Endometrial microvascular endothelial cells (primary cell): ENCODE results near the gene TACC2. TPM values are rescaled to one million over a fixed set of nuclear protein-coding genes. Genes with fewer than 3 reads are reported as not detected.

Experiments used
- in situ Hi-C: cut with HindIII; loops from 2 replicates; pipeline ENCODE4 v1.10.0; 2017; ENCODE audit warnings: low sequenced_read_pairs, low pct_unique_long_range_greater_than_20kb; ENCODE audit errors: inconsistent ontology term
- total RNA-seq: library from RNA; depleted of rRNA; stranded (reverse); fragments of >200 nt; gene quantifications from one replicate; pipeline ENCODE4 v1.2.3, GENCODE V29; 2015; ENCODE audit errors: inconsistent ontology term

TACC2 gene
- total RNA-seq, 1 donor from 2014 or later: 21.9 TPM

DNA sequence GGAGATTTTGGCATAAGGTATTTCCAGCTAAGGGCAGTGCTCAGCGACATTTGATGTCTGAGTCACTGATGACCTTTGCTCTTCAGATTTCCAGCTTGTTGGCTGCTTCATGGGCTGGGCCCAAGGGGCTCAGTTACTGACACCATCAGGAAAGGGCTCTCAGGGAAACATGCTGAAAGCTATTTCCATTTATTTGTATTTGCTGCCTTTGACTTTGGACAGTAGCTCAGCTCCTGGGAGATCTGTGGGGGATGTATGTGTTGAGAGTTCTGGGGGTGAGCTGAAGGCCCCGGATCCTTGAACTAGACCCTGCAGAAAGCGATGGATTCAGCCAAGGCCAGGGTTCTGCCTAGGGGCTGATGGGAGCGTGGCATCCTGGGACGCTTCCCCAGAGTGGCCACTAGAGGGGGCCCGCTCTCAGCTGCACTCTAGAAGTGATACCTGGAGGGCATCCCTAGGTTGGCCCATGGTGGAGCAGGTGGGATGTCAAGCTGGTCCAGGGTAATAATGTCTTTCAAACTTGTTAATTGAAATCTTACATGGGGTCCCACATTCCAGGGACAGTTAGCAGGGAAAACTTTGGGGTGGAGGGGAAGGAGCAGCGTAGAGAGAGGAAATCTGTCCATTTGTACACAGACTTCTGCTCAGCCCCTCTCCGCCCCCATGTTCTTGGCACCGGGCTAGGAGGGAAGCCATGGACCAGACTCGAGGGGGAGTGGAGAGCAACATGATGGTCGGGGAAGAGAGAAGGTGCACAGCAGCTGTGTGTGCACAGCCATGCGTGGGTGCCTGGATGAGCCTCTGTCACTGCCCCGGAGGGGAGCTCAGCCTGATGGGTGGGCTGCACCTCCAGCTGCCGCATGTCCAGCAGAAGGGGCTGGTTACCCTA lies 279.1 kb downstream of the TACC2 start:
- in situ Hi-C loops: no loop called here

GRCh38 chr10:122269059-122269687 lies 280.2 kb downstream of the TACC2 start:
- in situ Hi-C loops: no loop called here

DNA sequence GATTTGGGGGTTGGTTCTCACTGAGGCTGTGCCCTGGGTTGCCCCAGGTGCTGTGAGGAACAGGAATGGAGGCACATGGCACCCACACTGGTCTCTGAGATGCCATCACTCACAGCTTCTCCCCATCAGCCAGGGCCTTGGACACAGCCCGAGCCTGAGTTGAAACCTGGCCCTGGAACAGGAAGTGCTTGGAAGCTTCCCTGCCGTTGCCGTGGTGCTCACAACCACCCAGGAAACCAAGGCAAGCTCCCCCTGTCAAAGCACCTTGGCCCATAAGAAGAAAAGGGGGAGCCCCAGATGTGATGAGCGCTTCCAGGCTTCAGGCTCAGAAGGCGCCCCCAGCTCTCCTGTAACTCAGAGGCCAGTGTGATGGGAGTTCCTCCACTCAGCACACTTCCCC lies 282.1 kb downstream of the TACC2 start, which contains the start of gene BTBD16:
Gene BTBD16 (plus strand): TSS at position 221 of the 400 bp plus-strand sequence. CDS start 3,786 bp downstream, outside the sequence.
- in situ Hi-C loops: no loop called here

- in situ Hi-C loops: no loop called here
Observed at GRCh38 chr10:122273966-122274545, 285.1 kb downstream of the TACC2 start.

GRCh38 chr10:122276611-122277208 lies 287.7 kb downstream of the TACC2 start:
- in situ Hi-C loops: no loop called here

DNA sequence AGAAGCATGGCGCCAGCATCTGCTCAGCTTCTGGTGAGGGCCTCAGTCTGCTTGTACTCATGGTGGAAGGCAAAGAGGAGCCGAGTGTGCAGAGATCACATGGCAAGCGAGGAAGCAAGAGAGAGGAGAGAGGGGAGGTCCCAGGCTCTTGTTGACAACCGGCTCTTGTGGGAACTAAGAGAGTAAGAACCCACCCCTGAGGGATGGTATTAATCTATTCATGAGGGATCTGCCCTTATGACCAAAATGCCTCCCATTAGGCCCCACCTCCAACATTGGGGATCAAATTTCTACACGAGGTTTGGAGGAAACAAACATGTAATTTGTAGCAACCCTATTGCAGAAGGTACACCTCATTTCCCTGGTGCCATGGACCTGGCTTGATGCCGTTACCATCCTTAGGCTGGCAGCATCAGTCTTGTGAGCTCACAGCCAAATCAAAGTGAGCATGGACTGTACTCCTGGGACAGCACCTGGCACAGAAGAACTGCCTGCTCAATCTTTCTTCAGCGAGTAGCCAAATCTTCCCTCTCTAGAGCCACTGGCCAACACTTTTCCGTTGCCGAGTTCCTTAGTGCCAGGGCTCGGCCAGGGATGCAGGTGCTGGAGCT lies 288.7 kb downstream of the TACC2 start:
- in situ Hi-C loops: no loop called here

DNA sequence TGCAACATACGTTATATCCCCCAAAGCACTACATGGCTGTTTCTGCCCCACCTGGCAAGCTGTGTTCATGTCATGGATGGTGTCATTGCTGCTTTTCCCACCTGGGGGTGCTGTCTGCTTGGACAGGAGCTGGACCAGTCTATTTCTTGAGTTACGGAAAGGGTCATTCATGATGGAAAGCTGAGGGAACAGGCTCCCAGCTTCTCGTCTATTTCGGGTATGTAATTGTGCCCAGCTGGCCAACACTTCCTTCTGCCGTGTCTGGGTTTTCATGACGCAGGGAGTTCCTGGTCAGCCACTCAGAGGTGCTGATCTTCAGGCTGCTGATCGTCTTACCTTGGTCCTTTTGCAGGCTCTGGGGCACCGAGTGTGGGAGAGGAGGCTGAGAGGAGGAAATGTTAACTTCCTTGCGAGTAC lies 290.8 kb downstream of the TACC2 start:
- in situ Hi-C loops: no loop called here

GRCh38 chr10:122280156-122280555 lies 291.2 kb downstream of the TACC2 start:
- in situ Hi-C loops: no loop called here

DNA sequence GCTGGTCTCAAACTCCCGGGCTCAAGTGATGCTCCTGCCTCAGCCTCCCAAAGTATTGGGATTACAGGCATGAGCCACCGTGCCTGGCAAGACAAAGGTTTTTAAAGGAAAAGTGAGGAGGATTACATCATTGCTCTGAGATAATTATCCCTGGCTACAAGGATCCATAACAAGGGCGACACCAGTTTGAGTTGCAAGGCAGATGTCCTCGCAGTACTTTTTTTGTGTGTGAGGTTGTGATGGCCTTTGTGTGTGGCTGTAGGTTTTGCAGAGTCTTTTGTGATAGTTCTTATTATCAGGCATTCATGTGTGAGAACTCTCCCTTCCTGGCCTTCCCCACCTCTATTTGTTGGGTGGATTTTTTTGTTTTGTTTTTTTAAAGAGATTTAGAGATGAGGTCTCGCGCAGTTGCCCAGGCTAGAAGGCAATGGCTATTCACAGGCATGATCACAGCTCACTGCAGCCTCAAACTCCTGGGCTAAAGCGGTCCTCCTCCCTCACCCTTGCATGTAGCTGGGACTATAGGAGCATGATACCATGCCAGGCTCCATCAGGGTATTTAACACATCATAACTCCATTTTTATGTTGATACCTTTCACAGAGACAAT lies 292.2 kb downstream of the TACC2 start:
- in situ Hi-C loops: no loop called here

- in situ Hi-C loops: no loop called here
Observed at GRCh38 chr10:122281751-122282150, 292.8 kb downstream of the TACC2 start.

GRCh38 chr10:122282253-122282671 lies 293.3 kb downstream of the TACC2 start:
- in situ Hi-C loops: no loop called here

GRCh38 chr10:122282909-122283308 lies 293.9 kb downstream of the TACC2 start:
- in situ Hi-C loops: no loop called here

DNA sequence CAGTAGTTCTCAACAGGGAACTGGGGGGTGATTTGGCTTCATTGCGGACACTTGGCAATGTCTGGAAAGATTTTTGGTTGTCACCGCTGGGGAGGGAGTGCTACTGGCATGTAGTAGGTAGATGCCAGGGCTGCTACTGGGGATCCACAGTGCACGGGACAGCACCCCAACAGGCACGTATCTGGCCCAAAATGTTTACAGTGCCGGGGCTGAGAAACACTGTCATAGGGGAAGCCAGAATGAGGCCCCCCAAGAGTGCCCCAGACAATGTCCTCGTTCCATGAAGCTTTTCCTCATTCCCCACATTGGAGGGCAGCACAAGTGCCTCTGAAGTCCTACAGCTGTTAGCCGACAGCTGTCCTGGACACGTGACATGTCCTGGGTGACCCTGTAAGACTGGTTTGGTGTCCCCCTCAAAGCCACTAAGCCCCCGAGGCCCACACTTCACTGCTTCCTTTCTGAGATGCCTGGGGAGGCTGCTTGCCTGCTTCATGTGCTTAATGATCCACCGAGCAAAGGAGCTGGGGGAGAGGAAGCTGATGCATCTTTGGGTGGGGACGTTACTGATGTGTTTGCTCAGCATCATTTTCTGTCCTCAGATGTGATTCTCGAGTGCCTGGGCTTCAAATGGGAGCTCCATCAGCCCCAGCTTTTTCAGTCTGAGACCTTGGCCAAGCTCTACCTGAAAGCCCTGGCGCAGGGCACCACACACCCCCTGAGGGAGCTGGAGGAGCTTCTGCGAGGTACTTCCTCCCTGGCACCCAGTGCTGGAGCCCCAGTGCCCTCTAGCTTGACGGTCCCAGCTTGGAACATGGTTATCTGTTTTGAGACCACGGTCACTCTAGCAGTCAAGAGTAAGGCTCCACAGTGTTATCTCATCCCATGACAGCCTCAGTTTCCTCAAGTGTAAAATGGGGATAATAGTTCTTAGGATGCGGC lies 296.8 kb downstream of the TACC2 start:
- in situ Hi-C loops: no loop called here

DNA sequence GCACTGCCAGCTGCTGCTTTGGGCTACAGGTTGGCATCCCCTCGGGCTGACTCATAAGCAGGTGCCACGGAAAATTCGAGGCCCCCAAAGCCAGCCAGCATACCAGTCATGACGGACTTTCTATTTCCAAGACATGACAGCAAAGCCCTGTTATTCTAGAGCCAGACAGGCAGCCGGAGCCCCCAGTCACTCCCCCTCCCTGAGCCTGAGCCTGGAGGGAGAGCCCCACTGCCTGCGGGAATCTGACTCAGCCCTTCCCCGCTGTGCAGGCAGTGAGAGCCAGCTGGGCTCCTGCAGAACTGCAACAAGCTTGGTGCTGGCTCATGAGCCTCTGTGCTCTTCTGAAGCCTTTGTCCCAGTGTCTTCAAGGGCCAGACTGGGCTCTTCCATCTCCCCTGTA lies 297.9 kb downstream of the TACC2 start:
- in situ Hi-C loops: no loop called here

GRCh38 chr10:122287570-122287969 lies 298.6 kb downstream of the TACC2 start:
- in situ Hi-C loops: no loop called here

DNA sequence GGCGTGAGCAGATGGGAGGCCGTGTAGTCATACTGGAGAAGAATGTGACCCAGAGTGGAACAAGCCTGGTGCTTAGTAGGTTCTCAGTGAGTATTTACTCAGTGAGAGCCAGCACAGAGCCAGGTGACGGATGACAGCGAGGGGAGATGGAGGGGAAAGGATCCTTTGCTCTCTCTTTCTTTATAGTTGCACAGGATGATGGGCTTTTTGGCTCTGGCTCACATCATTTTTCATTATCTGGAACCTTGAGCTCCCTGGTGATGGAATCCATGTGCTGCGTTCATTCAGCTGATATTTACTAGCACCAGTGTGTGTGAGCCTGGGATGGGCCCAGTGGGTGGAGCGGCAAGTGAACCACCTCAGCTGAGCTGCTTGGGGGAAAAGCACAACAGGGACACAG lies 299.3 kb downstream of the TACC2 start:
- in situ Hi-C loops: no loop called here

DNA sequence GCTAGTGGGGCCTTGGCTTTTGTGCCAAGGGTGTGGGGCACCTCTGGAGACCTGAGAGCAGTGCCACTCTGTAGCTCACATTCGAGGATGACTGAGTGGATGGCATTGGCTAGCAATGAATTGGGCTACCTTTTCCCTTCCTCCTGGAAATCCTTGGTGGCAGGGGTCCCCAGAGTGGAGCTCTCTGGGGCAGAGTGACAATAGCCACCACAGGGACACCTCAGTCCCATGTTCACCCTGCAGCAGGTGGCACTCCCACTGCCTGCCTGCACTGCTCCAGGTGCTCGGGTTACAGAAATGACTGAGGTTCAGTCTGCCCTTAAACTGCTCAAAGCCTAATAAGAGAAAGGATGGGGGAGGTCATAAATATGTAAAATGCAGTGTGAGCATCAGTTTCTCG lies 300.0 kb downstream of the TACC2 start:
- in situ Hi-C loops: no loop called here

- in situ Hi-C loops: no loop called here
Observed at GRCh38 chr10:122290334-122290733, 301.4 kb downstream of the TACC2 start.
